OCI-M2 (cell line): ENCODE data around the gene STK11IP.

ENCODE experiments used
- DNase-seq: peaks from one replicate; lab custom pipeline; 2025; ENCODE audit not compliant: unreplicated experiment; lab: John Stamatoyannopoulos, UW

Gene STK11IP

DNA sequence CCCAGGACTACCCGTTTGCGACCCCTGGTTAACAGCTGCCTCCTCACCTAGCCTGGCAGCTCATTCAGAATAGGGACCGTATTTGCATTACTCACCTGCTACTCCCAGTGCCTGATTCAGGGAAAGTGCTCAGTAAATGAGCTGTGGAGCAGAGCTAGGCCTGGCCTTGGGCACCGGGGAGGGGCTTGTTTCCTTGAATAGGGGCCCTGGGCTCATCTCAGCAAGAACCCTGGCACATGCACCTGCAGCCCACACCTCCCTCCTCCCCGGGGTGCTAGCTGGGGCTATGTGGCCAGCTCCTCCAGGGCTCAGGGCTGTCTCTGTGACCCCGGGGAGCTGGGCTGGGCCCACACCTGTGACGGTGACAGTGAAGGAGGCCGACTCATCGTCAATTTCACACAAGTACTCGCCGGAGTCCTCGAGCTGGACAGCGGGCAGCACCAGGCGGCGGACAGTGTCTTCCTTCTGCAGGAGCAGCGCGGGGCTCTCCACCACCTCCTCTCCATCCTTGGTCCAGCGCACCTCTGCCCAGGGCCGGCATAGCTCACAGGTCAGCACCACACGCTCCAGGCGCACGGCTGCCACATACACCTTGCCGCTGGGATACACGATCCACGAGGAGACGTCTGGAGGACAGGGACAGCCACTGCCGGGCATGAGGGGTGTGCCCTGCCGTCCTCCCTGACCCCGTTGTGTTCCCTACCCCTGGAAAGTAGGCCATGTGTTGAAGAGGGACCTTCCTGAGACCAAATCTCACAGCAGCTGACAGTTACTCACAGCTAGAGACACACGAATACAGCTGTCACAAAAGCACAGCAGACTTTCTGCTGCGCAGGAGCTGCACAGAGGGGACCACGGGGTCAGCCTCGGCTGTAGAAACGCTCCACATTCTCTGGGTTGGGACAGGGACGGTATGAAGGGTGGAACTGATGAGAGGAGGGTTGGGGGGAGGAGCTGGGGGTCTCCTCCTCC lies 35.3 kb upstream of the STK11IP start:
- no peak for DNase-seq

DNA sequence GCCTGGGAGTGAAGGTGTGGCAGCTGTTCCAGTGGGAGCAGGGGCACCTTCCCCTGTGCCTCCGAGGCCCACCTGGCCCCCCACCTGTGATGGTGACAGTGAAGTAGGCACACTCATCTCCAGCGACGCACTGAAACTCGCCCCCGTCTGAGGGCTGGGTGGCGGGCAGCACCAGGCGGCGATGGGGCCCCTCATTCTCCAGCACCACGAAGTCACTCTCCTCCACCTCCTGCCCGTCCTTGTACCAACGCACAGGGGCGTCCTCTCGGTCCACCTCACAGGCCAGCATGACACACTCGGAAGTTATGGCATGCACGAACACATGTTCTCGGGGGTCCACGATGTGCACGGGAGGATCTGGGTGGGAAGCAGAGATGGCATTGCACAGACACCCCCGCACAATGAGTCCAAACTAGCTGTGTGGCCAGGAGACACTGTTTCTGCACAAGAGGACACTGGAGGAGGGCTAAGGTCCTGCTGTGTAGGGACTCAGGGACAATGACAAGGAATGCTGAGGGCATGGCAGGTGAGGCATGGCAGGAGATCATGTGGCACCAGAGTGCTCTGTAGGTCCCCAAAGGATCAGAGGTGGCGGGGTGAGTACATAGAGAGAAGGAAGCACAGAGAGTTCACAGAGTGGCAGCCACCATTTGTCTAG lies 34.3 kb upstream of the STK11IP start:
- DNase-seq = no peak

DNA sequence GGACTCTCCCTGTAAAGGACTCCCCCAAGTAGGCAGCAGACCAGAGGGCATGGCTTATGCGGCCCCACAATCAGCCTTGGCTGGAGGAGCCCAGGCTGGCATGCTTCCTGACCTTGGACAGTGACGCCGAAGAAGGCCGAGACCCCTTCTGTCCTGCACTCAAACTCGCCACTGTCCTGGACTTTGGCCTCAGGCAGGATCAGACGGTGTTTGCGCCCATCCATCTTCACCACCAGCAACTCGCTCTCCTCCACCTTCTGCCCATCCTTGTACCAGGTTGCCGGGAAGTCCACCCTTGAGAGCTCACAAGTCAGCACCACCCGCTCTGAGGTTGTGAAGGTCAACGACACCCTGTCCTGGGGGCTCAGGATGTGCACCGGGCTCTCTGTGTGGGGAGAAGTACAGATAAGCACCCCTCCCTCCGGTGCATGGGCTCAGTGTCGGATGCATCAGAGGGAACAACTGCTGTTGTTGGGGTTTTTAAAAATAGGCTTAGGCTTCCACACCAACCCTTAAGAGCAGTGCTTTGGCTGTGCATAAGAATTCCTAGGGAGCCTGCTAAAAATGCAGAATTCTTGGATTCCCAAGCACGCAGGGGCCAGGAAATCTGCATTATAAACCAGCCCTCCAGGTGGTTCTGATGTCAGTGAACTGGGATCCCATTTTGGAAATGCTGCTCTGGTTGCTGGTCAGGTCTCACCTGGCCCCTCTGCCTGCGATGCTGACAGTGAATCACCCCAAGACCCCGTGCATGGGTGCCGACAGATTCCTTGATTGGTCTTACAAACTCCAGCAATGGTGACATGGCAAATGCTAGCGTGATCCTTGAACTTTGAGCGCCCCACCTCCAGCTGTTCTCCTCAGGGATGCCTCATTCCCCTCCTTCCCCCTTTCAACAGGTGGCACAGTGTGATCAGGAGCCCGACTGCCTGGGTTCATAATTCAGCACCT lies 32.3 kb upstream of the STK11IP start:
- no peak for DNase-seq

DNA sequence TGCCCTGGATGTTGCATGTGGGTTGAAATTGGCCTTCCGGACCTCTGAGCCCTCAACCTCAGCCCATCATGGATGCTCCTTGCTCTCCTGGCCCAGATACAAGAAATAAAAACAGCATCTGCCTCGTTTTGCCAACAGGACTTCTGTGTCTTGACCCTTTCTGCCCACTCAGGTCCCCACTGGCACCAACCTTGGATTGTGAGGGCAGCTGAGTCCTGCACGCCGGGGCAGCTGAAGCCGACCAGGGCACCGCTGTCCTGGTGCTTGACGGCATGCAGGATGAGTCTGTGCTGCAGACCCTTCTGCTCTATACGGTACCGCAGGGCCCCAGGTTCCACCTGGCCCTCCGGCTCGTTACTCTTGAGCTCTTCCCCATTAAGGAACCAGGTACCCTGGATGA lies 31.0 kb upstream of the STK11IP start:
- no peak for DNase-seq

DNA sequence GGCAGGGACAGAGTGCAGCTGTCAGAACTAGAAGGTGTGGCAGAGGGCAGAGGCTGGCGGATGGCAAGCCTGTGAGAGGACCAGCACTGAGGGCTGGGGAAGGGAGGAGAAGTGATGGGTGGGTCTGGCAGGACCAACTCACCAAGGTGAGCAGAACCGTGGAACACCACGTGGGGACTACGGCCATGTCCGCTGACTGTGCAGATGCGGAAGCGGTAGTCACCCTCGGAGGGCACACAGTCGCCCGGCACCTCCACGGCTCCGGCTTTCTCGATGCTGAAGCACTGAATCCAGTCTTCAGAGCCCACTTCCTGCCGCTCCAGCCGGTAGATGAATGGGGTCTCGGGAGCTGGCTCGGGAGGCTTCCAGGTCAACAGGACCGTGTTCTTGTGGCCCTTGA lies 30.5 kb upstream of the STK11IP start:
- no peak for DNase-seq

DNA sequence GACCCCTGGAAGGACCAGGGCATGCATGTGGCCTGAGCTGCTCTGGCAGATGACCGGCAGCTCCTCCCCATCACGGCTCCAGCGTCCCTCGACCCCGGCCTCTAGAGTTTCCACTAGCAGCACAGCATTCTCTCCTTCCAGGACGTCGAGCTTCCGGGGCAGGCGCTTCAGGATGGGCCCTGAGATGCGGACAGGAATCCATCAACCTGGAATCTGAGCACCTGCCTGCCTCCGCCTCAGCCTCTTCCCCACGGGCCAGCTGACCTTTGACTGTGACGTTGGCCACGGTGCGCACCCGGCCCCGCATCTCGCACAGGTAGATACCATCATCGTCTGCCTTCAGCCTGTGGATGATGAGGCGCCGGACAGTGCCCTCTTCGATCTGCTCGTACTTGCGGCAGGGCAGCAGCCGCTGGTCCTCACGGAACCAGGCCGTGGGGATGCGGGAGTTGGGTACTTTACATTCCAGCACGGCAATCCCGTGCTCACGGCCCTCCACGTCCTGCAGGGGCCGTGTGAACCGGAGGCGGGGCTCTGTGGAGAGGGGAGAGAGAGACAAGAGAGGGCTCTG lies 29.8 kb upstream of the STK11IP start:
- no peak for DNase-seq

DNA sequence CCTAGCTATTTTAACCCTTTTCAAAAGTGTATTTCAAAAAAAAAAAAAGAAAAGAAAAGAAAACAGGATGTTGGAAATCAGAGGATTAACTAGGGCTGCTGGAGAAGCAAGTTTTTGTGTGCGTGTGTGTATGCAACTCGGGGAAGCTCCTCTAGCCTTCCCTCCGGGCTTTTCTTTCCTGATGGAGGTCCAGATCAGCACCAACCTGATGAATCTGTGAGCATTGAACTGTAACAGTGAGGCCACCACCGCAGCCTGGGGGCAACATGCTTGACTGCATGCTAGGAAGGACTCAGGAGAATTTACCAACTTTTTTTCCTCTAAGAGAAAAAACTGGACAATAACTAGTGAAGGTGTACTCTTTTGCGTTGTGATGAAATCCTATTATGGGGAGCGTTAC lies 28.6 kb upstream of the STK11IP start:
- no peak for DNase-seq

DNA sequence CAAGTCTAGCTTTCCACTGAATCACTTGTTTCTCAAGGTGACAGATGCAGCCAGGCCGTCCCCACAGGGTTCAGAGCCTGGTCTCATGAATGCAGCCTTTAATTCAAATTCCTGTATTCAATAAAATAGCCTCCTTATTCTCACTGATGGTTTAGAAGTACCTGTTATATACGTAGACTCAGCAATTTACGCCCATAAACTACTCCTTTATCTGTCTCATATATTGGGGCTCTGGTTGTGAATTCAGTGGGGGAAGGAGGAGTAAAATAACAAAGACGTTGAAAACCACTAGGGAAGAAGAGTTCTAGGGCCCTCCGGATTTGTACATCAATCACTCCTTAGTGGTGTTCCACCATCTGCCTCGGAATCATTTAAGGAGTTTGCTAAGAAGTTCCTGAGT lies 28.0 kb upstream of the STK11IP start:
- no peak for DNase-seq

DNA sequence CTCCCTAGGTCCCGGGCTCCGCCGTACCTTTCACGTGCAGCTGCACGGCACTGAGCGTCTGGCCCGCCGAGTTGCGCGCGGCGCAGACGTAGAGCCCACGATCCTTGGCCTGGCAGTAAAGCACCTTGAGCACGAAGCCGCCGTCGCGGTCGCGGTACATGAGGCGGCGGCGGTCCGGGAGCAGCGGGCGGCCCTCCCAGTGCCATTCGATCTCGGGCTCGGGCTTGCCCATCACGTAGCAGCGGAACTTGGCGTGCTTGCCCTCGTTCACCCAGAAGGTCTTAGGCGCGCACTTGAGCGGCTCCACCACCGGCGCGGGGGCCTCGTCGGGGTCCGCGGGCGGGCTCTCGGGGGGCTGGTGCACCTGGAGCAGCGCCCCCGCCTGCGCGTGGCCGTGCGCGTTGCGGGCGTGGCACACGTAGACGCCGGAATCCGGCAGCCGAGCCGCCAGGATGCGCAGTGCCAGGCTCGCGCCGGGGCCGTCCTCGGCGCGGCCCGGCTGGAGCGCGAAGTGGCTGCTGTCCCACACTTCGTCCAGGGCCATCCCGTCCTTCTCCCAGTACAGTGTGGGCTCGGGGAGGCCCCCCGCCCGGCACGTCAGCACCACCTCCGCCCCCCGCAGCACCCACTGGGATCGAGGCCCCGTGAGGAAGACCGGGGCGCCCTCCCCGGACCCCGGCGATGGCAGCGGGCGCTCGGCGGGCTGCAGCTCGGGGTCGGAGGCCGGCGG lies 27.3 kb upstream of the STK11IP start:
- DNase-seq = no peak

DNA sequence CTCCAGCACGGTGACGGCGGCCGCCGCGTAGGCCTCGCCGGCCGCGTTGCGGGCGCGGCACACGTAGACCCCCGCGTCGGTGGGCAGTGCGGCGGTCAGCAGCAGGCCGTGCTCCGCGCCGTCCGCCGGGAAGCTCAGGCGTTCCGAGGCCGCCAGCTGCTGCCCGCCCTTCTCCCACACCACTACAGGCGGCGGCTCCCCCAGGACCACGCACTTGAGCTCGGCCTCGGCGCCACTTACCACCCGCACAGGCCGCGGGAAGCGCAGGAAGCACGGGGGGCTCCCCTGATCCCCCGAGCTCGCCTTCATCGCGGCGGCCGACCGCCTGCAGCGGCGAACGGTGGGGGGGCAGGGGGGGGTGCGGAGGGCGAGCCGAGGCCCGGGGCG lies 26.7 kb upstream of the STK11IP start:
- no peak for DNase-seq

DNA sequence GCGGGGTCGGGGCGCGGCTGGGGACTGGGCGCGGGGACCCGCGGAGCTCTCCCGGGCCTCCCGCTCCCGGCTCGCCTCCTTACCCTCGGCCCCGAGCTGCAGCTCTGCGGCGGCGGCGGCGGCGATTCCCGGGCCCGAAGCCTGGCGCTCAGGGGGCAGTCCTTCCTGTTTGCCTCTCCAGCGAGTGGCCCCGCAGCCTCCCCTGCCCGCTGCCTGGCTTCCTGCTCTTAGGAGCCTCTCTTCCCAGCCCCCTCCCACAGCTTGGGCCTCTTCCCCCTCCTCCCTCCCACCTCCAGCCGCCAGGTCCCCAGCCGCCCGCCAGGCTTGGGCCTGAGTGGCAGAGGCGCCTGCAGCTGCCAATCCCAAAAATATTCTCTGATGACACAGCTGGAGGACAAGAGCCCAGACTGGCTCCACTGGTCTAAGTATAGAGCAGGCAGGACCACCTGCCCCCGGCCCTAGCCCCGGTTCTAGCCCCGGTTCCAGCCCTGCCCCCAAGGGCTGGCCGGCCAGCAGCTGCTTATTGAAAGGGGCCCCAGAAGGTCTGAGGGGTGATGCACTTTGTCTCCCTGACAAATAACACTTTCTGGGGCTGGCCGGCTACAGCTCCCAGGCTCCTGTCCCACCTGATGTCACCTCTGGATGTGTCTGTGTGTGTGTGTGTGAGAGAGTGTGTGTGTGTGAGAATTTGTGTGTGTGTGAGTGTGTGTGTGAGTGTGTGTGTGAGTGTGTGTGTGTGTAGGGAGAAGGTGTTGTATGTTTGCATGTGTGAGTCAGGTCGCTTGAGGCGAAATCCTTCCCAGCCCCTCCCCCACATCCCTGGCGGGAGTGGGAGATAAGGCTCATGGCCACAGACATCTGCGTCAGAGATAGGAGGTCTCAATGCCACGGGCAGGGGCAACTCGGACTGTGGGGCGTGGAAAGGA lies 26.1 kb upstream of the STK11IP start, which contains the start of gene OBSL1:
Gene OBSL1, minus strand, starts transcription at position 229 of the 926 bp plus-strand sequence. CDS start 307 bp downstream, outside the sequence.
- no peak for DNase-seq

DNA sequence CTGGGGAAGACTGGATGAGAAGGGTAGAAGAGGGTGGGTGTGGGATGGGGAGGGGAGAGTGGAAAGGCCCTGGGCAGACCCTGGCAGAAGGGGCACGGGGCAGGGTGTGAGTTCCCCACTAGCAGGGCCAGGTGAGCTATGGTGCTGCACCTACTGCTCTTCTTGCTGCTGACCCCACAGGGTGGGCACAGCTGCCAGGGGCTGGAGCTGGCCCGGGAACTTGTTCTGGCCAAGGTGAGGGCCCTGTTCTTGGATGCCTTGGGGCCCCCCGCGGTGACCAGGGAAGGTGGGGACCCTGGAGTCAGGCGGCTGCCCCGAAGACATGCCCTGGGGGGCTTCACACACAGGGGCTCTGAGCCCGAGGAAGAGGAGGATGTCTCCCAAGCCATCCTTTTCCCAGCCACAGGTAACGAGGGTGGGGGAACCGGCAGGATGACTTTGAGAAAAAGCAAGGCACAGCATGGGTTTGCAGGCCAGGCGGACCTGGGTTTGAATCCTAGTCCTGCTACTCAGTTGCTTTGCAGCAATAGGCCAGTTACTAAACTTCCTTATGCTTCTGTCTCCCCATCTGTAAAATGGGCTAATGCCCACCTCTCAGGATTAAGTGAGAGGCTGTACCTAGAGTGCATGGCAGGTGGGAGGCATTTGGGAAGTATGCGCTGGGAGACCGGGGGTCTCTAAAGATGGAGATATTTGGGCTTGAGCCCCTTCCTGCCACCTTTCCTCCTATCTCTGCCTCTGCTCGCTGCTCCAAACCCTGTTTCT lies 25.2 kb upstream of the STK11IP start, which contains the start of gene INHA:
Gene INHA, plus strand, starts transcription at position 74 of the 765 bp plus-strand sequence. Its CDS starts 65 bp downstream, at position 139.
- DNase-seq = no peak

DNA sequence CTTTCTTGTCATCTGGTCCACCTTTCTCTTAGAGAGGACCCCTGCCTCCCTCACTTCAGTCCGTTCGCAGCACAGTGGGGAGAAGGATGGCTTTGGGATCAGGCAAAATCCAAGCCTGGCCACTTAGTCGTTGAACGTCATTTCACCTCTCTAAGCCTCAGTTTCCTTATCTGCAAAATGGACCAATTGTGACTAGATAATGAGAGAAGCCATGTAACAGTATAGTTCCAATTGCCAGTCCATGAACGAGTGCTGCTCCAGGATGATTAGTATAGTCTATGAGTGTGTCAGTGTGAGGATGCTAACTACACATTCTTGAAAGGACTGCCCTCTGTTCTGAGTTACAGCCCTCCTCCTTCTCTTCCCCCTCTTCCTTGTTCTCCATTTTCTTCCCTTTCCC lies 24.5 kb upstream of the STK11IP start:
- no peak for DNase-seq

DNA sequence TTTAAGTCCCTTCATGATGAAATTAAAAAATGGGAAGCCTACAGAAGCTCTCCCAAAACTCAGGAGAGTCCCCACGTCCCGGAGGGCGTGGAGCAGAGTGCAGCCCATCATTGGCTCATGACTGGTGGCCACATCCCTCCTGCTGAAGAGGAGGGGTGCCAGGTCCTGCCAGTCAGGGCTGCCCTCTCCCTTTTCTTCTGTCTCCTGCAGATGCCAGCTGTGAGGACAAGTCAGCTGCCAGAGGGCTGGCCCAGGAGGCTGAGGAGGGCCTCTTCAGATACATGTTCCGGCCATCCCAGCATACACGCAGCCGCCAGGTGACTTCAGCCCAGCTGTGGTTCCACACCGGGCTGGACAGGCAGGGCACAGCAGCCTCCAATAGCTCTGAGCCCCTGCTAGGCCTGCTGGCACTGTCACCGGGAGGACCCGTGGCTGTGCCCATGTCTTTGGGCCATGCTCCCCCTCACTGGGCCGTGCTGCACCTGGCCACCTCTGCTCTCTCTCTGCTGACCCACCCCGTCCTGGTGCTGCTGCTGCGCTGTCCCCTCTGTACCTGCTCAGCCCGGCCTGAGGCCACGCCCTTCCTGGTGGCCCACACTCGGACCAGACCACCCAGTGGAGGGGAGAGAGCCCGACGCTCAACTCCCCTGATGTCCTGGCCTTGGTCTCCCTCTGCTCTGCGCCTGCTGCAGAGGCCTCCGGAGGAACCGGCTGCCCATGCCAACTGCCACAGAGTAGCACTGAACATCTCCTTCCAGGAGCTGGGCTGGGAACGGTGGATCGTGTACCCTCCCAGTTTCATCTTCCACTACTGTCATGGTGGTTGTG lies 23.0 kb upstream of the STK11IP start:
- DNase-seq = no peak

DNA sequence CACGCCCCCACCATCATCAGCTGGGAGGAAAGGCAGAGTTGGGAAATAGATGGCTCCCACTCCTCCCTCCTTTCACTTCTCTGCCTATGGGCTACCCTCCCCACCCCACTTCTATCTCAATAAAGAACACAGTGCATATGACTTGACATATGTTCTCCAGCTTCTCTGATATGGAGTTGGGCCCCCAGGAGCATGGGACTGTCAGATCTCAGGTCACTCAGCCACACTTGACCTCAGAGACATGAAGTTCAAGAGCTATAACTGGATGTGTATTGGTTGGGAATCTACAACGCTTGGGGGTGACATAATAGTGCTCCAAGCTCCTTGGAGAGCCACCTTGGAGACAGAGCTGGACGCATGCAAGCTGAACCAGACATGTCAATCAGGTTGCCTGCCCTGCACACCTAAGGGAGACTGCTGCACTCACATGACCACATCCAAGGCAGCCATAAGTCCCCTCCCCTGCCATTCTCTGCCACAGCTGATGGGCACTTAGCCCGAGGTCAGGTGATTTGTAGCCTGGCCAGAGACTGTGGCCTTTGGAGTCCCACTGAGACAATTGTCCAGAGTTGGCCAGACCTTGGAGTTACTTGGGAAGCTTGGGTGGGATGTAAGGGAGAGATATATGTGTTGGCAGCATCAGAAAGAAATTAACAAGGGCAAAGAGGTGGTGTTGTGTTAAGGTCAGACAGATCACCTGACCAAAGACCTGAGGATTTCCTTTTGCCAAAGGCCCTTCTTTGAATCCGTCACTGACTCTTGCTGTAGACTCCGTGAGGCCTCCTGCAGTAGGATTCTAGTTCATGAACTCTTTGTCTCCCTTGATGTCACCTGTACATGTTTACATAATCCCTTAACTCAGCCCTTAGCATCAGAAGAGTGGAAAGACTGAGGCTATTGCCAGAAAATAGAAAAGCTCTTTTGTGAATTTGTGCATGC lies 21.8 kb upstream of the STK11IP start:
- DNase-seq = no peak
